Activated naive CD8-positive, alpha-beta T cell treated with anti-CD3 and anti-CD28 coated beads, Interleukin-2, amount 50 U/mL, for 16 hours (primary cell): ENCODE data around the gene PCDHA12.
"Not testable (repeated sequence)": the region's sequence is repeated elsewhere in the genome, so short reads cannot be mapped to it uniquely, and the experiment has no call there.

ENCODE experiments used
- DNase-seq: peaks from one replicate; pipeline ENCODE4 v3.0.0-alpha.2; 2020; ENCODE audit warnings: low read depth, low spot score

Gene PCDHA12

GRCh38 chr5:140857987-140858240, 17.2 kb upstream of the PCDHA12 start:
- DNase-seq, result no peak

DNA sequence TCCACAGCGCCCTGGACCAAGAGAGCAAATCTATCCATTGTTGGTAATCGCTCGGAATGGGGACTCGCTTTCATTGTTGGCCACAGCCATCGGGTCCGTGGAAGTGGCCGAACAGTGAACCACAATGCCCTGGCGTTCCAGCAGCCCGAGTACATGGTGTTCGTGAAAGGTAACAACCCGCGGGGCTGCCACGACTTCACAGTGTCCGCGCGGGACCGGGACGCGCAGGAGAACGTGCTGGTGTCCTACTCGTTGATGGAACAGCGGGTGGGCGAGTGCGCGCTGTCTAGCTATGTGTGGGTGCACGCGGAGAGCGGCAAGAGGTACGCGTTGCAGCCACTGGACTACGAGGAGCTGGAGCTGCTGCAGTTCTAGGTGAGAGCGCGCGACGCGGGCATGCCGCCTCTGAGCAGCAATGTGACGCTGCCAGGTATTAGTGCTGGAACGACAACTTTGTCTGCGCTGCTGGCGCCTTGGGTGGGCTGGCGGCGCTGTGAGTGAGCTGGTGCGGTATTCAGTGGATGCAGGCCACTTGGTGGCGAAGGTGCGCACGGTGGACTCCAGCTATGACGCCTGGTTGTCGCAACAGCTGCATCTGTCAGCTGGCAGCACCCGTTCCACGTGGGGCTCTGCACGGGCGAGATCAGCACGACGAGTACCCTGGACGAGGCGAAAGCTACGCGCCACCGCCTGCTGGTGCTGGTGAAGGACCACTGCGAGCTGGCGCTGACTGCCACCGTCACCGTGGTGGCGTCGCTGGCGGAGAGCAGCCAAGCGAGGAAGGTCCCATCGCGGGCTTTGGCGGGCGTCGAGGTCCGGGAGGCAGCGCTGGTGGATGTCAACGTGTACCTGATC, 12.4 kb upstream of the PCDHA12 start:
- DNase-seq, result no peak

GRCh38 chr5:140868721-140869554, 6.2 kb upstream of the PCDHA12 start, which contains the start of gene PCDHA11:
PCDHA11 (plus strand) TSS chr5:140868957; CDS start chr5:140869104, 147 bp downstream.
- no peak for DNase-seq

GRCh38 chr5:140869555-140869886, 5.6 kb upstream of the PCDHA12 start:
- DNase-seq, result no peak

DNA sequence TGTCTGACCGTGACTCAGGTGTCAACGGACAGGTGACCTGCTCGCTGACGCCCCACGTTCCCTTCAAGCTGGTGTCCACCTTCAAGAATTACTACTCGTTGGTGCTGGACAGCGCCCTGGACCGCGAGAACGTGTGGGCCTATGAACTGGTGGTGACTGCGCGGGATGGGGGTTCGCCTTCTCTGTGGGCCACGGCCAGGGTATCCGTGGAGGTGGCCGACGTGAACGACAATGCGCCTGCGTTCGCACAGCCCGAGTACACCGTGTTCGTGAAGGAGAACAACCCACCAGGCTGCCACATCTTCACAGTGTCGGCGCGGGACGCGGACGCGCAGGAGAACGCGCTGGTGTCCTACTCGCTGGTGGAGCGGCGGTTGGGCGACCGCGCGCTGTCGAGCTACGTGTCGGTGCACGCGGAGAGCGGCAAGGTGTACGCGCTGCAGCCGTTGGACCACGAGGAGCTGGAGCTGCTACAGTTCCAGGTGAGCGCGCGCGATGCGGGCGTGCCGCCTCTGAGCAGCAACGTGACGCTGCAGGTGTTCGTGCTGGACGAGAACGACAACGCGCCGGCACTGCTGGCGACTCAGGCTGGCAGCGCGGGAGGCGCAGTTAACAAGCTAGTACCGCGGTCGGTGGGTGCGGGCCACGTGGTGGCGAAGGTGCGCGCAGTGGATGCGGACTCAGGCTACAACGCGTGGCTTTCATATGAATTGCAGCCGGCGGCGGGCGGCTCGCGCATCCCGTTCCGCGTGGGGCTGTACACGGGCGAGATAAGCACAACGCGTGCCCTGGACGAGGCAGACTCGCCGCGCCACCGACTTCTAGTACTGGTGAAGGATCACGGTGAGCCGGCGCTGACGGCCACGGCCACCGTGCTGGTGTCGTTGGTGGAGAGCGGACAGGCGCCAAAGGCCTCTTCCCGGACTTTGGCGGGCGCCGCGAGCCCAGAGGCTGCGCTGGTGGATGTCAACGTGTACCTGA, 4.6 kb upstream of the PCDHA12 start:
- DNase-seq, result no peak

- DNase-seq, result not testable (repeated sequence)
Measured at GRCh38 chr5:140876541-140877261, 1.6 kb downstream of the PCDHA12 start.

- DNase-seq, result no peak
Measured at GRCh38 chr5:140877262-140877581, 2.1 kb downstream of the PCDHA12 start.

- DNase-seq, result no peak
Measured at GRCh38 chr5:140881889-140882590, 6.9 kb downstream of the PCDHA12 start, which contains the start of gene PCDHA13. PCDHA13 (plus strand) TSS chr5:140882124; CDS start chr5:140882269, 145 bp downstream.

DNA sequence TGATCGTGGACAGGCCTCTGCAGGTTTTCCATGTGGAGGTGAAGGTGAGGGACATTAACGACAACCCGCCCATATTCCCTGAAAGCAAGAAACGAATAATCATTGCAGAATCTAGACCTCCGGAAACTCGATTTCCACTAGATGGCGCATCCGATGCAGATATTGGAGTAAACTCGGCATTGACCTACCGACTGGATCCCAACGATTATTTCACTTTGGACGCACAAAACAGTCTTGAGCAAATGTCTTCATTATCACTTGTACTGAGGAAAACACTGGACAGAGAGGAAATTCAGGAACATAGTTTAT, 7.4 kb downstream of the PCDHA12 start:
- DNase-seq, result no peak

DNA sequence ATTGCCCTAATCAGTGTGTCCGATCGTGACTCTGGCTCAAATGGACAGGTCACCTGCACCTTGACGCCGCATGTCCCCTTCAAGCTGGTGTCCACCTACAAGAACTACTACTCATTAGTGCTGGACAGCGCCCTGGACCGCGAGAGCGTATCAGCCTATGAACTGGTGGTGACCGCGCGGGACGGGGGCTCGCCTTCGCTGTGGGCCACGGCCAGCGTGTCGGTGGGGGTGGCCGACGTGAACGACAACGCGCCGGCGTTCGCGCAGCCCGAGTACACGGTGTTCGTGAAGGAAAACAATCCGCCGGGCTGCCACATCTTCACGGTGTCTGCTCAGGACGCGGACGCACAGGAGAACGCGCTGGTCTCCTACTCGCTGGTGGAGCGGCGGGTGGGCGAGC, 8.3 kb downstream of the PCDHA12 start:
- DNase-seq, result no peak

GRCh38 chr5:140883927-140884697, 9.0 kb downstream of the PCDHA12 start:
- DNase-seq, result no peak

GRCh38 chr5:140916325-140916724, 41.2 kb downstream of the PCDHA12 start:
- DNase-seq, result no peak

DNA sequence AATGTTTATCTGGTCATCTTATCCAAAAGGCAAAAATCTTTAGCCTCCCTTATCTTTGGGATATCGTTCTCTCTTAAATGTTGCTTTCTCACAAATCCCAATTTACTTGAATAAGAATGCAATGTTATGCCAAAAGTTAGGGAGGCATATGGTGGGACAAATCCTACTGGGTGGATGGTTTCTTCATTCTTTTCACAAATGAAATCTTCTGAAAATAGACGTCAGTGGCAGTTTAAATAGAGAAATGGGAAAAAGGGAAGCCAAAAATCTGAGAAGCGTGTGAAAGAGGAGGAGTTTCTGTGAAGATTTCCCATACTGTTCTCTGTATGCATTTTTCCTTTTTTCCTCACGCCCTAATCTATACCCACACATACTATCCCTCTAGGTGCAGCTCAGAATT, 48.5 kb downstream of the PCDHA12 start:
- DNase-seq, result no peak

DNA sequence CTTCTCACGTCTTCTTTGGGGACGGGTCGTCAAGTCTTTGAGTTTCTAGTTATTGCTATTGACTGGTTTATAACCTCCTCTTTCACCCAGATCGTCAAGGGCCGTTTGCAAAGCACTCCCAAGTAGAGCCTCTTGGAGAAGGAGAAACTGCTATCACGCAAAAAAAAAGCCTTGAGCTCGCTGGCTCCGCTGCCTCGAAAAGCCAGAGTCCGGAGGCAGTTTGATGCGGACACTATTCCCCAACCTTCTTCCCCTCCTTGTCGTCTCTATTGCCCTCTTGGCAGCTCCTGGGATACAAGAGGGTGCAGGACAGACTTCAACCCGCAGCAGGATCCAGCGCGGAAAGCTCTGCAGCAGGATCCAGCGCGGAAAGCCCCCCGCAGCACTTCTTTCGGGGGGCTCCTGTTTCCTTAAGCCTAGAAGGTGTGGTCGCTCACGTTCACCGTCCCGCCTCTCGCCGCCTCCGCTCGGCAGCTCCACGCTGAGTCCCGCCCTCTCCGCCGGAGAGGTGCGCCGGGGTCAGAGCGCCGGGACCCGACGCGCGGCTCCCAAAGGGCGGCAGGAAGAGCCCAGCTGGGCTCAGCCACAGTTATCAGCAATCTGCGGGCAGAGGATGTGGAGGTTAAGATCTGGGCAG, 50.8 kb downstream of the PCDHA12 start, which contains the start of gene PCDHAC1:
Gene PCDHAC1 (plus strand): TSS at position 494 of the 637 bp plus-strand sequence. CDS start 594 bp downstream, outside the sequence.
- no peak for DNase-seq

DNA sequence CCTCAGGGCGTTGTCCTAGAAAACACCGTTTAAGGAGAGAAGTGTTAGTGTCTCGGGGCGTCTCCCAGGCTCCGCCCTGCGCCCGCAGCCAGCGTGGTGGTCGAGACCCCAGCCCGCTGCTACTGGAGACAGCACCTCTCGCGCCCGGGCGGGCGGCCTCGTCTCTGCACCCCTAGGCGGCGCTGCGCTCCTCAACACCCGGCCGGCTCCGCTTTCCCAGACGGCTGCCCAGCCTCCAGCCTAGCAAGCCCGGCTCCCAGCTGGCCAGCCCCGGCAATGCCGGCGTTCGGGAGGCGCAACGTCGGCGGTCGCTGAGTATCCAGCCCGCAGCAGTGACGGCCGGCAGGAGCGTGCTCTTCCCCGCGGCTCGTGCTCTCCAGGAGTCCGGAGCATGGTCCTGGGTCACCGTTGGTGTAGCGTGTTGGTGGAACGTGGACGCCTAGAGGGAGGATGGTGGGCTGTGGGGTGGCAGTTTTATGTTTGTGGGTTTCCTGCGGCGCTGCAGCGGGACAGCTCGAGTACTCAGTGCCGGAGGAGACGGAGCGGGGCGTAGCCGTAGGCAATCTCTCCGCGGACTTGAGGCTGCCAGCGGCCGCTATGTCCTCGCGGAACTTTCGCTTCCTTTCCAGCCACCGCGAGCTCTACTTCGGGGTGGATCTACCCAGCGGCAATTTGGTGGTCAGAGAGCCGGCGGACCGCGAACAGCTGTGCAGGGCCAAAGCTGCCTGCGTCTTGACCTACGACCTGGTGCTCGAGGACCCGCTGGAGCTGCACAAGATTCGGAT, 51.5 kb downstream of the PCDHA12 start:
- DNase-seq, result no peak

- no peak for DNase-seq
Measured at GRCh38 chr5:140927228-140927573, 52.1 kb downstream of the PCDHA12 start.
